Measurements from ENCODE around the gene CASP2. TPM values are rescaled to one million over a fixed set of nuclear protein-coding genes. Genes with fewer than 3 reads are reported as not detected.

CASP2 gene
- total RNA-seq, 4 donors from 2014 or later: 8.8 to 24.6 (median 12.2) TPM

- intact Hi-C loops (cut with DNase I): no loop called here
- H3K36me3 ChIP-seq: no peaks in the 10 kb centered on the region
- no peak for DNase-seq
- peak overlapping the region; percentile 47 to 76 (median 70) for H3K27ac ChIP-seq
- WGBS, 2 donors: 40 to 60% methylated on average over 1 of the region's 5 CpGs
- no peaks in the 10 kb centered on the region for H3K9me3 ChIP-seq
- peak in 2 of 6 experiments; percentile 16 to 31 for TF ChIP-seq CTCF (IDR thresholded peaks at IDR 0.05)
- TF ChIP-seq POLR2A (IDR thresholded peaks at IDR 0.05): no peak
- no peak overlapping the region for H3K4me3 ChIP-seq
- peaks cover 6 to 39% (median 12%) of the 10 kb centered on the region in 3 donors for H3K4me1 ChIP-seq
- H3K27me3 ChIP-seq: no peaks in the 10 kb centered on the region
Observed at GRCh38 chr7:143318661-143319060, 30.5 kb downstream of the CASP2 start.

GRCh38 chr7:143320620-143321019 is 32.5 kb downstream of the CASP2 start:
- Histone ChIP-seq H3K27me3 (no peaks in the 10 kb centered on the region), H3K9me3 (no peaks in the 10 kb centered on the region), H3K27ac (no peak overlapping the region), H3K36me3 (no peaks in the 10 kb centered on the region), H3K4me3 (no peak overlapping the region), H3K4me1 (peaks cover 6 to 39% (median 12%) of the 10 kb centered on the region in 3 donors)
- intact Hi-C loops (cut with DNase I): no loop called here
- no peak for DNase-seq
- TF ChIP-seq POLR2A (IDR thresholded peaks at IDR 0.05): no peak
- no peak for TF ChIP-seq CTCF (IDR thresholded peaks at IDR 0.05)
- 68 to 84% methylated on average over 6 to 9 of the region's 9 CpGs for WGBS, 2 donors

GRCh38 chr7:143321242-143321641 is 33.1 kb downstream of the CASP2 start:
- H3K9me3 ChIP-seq: no peaks in the 10 kb centered on the region
- H3K4me3 ChIP-seq: no peak overlapping the region
- H3K4me1 ChIP-seq: peaks cover 6 to 39% (median 12%) of the 10 kb centered on the region in 3 donors
- no peaks in the 10 kb centered on the region for H3K27me3 ChIP-seq
- H3K36me3 ChIP-seq: no peaks in the 10 kb centered on the region
- DNase-seq: no peak
- 95 to 97% methylated on average over 5 to 10 of the region's 10 CpGs for WGBS, 2 donors
- intact Hi-C loops (cut with DNase I): no loop called here
- TF ChIP-seq CTCF (IDR thresholded peaks at IDR 0.05) (no peak), POLR2A (IDR thresholded peaks at IDR 0.05) (no peak)
- no peak overlapping the region for H3K27ac ChIP-seq

GRCh38 chr7:143321734-143322133 is 33.6 kb downstream of the CASP2 start:
- no peak overlapping the region for H3K4me3 ChIP-seq
- H3K9me3 ChIP-seq: no peaks in the 10 kb centered on the region
- WGBS, 2 donors: 60% methylated on average over 1 of the region's 4 CpGs; no CpG with 5 or more reads in 1 of the 2 donors
- intact Hi-C loops (cut with DNase I): no loop called here
- H3K27ac ChIP-seq: no peak overlapping the region
- DNase-seq: no peak
- H3K36me3 ChIP-seq: no peaks in the 10 kb centered on the region
- no peaks in the 10 kb centered on the region for H3K27me3 ChIP-seq
- TF ChIP-seq CTCF (IDR thresholded peaks at IDR 0.05) (peak in 3 of 6 experiments; percentile 14 to 43 (median 28)), POLR2A (IDR thresholded peaks at IDR 0.05) (no peak)
- peaks cover 6 to 39% (median 12%) of the 10 kb centered on the region in 3 donors for H3K4me1 ChIP-seq

GRCh38 chr7:143322760-143323633 is 34.8 kb downstream of the CASP2 start:
- H3K4me1 ChIP-seq: peaks cover 6 to 38% (median 12%) of the 10 kb centered on the region in 3 donors
- H3K36me3 ChIP-seq: no peaks in the 10 kb centered on the region
- no peaks in the 10 kb centered on the region for H3K27me3 ChIP-seq
- intact Hi-C loops (cut with DNase I): no loop called here
- no peak overlapping the region for H3K27ac ChIP-seq
- TF ChIP-seq POLR2A (IDR thresholded peaks at IDR 0.05) (no peak), CTCF (IDR thresholded peaks at IDR 0.05) (no peak)
- no peak overlapping the region for H3K4me3 ChIP-seq
- 78 to 85% methylated on average over 18 to 22 of the region's 23 CpGs for WGBS, 2 donors
- DNase-seq: no peak
- no peaks in the 10 kb centered on the region for H3K9me3 ChIP-seq

All from esophagus squamous epithelium (tissue), 5 donors.